GM18519 (cell line): Measurements from ENCODE around the gene NOL9.
A peak's percentile ranks its signal among the peaks of the same experiment; 100 is the strongest.

Experiments
- ATAC-seq: cut with Tn5 transposase; IDR thresholded peaks from one replicate; pipeline ENCODE4 v1.9.1; 2021; ENCODE audit warnings: mild to moderate bottlenecking, moderate library complexity; ENCODE audit not compliant: unreplicated experiment, low FRiP score

The NOL9 gene

DNA sequence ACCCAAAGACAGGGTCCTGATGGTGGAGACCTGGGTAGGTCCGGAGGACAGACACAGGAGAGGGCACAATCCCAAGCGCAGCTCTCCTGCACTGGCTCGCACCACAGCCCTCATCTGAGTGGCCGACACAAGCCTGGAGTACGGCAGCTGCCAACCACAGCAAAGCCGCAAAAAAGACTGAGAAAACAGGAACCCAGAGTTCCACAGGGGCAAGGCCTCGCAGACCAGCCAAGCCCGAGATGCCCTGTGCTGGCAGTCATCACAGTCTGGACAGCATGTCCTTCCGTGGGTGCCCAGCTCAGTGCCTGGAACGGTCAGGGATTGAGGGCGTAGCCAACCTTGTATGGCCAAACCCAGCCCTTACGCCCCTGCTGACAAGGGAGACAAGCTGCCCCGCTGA, 36.9 kb upstream of the NOL9 start:
- no peak for ATAC-seq

DNA sequence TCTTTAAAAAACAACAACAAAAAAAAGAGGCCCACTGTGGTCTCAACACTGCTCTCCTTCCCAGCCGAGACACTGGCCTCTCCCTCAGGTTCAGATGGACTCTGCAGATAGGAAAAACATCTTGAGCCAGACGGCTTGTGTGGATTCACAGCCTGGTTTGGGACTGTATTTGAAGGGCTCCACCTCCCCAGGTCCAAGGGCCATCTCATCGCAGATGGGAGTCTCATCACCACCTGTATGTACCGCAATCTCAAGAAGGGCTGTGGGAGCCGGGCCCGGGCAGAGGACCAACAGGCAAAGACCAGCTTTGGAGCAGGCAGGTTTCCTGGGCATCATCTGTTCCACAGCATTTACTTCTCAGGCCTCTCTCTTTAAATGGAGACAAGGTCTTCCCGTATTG, 35.7 kb upstream of the NOL9 start:
- no peak for ATAC-seq

DNA sequence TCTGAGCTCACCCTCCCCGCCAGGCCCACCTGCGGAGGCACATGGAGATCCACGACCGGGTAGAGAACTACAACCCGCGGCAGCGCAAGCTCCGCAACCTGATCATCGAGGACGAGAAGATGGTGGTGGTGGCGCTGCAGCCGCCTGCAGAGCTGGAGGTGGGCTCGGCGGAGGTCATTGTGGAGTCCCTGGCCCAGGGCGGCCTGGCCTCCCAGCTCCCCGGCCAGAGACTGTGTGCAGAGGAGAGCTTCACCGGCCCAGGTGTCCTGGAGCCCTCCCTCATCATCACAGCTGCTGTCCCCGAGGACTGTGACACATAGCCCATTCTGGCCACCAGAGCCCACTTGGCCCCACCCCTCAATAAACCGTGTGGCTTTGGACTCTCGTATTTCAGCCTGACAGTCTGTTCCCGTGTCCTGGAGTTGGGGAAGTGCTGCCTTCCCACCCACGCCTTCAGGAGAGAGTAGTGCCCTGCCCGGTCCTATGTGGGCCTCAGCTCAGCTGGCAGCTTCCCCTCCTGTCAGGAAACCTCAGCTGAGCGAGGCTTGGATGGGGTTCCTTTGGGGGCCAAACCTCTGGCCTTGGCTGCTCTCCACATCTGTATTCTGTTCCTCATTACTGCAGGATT, 34.7 kb upstream of the NOL9 start:
- no peak for ATAC-seq

DNA sequence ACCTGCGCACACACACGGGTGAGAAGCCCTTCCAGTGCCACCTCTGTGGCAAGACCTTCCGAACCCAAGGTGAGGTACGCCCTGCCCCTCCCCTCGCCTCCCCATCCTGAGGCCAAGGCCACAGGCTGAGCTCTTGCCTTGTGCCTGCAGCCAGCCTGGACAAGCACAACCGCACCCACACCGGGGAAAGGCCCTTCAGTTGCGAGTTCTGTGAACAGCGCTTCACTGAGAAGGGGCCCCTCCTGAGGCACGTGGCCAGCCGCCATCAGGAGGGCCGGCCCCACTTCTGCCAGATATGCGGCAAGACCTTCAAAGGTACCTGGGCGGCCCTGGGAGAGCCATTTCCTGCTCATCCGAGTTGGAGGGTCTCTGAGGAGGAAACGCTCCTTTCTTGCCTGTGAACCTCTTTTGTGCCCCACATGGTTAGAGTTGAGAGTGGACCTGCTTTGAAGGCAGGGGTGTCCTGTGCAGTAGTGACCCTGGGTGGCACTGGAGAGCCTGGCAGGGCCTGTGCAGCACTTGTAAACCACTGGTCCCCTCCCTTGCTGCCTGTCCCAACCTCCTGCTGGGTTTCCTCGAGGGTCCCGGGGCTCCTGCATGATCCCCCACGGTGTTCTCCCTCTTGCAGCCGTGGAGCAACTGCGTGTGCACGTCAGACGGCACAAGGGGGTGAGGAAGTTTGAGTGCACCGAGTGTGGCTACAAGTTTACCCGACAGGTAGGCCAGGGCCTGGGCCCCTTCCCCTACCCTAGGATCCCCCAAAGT, 34.0 kb upstream of the NOL9 start:
- no peak for ATAC-seq

DNA sequence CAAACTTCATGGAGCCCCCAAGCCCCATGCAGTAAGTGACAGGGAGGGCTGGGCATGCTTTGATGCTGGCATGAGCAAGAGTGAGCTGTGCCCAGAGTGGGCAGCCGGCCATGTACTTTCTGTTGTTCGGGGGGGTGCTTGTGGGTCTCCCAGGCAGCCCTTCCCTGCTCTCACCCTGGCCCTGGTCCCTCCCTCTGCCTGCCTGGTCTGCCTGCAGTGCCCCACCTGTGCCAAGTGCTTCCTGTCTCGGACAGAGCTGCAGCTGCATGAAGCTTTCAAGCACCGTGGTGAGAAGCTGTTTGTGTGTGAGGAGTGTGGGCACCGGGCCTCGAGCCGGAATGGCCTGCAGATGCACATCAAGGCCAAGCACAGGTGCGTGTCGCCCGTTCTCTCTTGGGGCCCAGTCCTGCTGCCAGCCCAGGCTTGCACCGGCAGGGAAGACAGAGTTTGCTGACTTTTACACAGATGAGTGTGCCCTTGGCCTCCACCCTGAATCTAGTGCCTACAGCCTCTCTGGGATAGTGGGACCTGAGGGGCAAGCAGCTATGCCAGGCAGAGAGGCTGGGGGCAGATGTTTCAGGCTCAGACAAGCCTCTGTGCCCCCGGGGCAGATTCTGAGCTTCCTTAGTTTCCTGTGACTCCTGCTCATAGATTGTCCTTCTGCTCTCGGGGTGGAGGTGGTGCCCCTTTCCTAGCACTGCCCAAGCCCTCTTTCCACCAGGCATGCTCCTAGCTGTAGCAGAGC, 33.1 kb upstream of the NOL9 start:
- ATAC-seq, result no peak

DNA sequence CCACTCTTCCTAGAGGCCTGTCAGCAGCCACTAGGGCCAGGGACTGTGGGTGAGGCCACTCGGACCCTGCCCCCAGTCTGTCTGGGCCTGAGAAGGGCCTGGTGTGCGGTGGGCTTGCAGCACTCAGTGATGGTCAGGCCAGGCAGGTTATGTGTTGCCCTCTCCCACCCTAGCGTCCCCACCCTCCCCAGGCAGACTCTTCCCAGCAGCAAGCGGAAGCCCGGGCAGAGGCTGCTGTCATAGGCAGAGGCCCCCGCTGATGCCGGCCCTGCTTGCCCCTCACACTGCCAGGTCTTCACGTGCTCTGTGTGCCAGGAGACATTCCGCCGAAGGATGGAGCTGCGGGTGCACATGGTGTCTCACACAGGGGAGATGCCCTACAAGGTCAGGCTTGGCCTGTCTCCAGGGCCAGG, 32.1 kb upstream of the NOL9 start:
- ATAC-seq, result no peak

DNA sequence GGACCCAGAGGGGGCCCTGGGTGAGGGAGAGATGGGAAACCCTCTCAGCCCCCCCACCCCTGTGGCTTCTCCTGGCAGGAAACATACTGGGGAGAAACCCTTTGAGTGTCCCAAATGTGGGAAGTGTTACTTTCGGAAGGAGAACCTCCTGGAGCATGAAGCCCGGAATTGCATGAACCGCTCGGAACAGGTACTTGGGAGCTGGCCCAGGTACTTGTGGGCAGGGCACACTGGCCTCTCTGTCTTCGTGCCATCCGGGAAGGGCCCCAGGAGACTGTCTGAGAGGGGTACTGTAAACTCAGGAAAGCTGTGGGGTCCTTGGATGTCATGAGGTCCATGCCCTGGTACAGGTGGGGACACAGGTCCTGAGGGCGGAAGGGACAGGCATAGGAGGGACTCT, 31.5 kb upstream of the NOL9 start:
- no peak for ATAC-seq

DNA sequence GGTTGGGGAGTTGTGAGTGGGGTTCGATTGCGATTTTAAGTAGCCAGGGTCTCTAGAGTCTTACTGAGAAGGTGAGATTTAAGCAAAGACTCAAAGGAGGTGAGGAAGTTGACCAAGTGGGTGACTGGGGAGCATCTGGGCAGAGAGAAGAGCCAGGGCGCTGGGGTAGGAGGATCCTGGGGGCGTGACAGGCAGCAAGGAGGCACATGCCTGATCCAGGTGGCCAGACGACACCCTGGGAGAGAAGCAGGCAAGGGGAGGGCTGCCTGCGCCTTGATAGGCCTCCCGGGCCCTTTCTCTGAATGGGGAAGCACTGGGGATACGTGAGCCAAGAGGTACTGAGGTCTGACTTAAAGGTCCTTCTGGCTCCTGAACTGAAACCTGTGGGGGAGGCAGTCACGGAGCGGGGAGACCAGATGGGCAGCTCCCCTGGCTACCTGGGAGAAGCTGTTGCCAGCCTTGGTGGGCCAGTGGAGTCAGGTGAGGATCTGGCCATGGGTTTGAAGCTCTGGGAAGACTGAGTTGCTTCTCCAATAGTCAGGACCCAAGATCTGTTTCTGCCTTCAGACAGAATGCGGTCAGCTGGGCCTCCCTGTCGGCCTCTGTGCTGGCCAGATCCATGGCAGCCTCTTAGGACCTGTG, 30.9 kb upstream of the NOL9 start:
- ATAC-seq, result no peak

DNA sequence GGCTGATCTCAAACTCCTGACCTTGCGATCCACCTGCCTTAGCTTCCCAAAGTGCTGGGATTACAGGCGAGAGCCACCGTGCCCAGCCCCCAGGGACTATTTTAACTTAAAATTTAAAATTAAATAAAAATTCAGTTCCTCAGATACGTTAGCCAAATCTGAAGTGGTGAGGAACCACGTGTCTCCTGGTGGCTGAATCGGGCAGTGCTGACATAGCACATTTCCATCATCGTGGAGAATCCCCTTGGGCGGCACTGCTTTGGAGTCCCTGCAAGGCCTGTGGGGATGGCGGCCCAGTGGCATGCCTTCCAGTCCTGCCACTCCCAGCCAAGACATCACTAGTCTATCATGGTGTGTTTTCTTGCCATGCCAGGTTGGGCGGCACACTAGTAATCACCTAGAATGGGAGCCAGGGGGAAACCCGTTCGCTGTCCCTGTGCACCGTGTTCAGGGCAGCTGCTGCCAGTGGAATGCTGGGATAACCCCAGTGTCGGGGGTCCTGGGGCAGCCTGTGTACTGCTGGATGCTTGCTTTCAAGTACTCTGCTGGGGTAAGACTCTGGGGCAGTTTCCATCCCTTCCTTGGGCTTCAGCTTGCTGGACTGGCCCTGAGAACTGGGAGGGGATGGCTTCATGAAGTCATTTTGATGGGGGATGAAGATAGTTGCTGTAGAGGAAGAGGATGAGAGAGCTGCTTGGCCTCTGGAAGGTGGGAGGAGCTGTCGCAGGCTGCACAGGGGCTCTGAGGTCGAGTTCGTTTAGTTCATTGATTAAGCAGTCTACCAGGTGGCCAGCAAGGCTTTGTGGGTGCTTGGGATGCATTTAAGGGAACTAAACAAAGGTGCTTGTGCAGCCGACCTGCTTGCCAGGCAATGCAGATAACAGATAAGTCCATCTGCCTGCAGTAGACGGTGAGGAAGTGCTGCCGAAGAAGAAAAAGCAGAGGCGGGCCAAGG, 30.1 kb upstream of the NOL9 start:
- no peak for ATAC-seq

DNA sequence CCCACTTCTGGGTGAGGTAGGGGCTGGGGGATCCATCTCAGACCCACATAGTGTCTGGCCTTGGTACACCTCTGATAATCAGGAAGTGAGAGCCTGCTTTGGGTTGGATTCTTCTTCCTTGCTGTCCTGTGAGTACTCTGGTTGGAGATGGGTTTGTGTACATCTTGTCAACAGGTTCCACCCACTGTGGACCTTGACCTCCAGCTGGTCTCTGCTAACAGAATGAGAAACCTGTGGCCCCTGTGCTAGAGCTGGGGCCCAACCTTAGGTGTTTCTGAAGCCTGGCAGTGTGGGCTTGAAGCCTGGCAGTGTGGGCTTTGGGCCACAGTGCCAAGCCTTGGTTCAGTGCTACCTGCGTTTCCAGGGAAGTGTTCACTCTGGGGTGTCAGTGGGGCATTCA, 28.1 kb upstream of the NOL9 start:
- ATAC-seq, result no peak

DNA sequence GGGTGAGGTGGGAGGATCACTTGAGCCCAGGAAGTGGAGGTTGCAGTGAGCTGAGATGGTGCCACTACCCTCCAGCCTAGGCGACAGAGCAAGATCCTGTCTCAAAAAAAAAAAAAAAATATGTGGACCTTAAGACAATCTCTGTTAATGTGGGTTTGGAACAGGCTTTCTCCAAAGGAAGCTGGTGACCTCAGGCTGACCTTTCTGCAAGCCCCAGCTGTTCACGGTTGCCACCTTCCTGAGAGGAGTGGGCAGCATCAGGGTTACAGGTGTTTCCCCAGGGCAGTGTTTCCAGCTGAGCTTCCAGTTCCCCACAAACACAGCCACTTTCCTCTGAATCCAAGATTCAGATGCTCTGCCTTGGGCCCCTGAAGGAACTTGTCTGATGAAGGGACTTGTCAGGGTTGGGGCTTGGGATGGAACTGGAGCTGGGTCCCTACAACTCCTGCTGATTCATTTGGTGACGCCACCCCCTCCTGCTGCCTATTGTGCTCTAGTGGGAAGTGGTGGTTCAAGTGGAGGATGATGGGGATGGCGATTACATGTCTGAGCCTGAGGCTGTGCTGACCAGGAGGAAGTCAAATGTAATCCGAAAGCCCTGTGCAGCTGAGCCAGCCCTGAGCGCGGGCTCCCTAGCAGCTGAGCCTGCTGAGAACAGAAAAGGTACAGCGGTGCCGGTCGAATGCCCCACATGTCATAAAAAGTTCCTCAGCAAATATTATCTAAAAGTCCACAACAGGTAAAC, 27.4 kb upstream of the NOL9 start:
- no peak for ATAC-seq

DNA sequence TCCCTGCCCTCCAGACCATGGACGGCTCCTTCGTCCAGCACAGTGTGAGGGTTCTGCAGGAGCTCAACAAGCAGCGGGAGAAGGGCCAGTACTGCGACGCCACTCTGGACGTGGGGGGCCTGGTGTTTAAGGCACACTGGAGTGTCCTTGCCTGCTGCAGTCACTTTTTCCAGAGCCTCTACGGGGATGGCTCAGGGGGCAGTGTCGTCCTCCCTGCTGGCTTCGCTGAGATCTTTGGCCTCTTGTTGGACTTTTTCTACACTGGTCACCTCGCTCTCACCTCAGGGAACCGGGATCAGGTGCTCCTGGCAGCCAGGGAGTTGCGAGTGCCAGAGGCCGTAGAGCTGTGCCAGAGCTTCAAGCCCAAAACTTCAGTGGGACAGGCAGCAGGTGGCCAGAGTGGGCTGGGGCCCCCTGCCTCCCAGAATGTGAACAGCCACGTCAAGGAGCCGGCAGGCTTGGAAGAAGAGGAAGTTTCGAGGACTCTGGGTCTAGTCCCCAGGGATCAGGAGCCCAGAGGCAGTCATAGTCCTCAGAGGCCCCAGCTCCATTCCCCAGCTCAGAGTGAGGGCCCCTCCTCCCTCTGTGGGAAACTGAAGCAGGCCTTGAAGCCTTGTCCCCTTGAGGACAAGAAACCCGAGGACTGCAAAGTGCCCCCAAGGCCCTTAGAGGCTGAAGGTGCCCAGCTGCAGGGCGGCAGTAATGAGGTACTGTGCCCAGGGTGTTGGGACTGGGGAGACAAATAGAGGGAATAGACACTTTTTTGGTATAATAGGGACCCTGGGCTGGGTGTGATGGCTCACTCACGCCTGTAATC, 26.5 kb upstream of the NOL9 start:
- no peak for ATAC-seq

DNA sequence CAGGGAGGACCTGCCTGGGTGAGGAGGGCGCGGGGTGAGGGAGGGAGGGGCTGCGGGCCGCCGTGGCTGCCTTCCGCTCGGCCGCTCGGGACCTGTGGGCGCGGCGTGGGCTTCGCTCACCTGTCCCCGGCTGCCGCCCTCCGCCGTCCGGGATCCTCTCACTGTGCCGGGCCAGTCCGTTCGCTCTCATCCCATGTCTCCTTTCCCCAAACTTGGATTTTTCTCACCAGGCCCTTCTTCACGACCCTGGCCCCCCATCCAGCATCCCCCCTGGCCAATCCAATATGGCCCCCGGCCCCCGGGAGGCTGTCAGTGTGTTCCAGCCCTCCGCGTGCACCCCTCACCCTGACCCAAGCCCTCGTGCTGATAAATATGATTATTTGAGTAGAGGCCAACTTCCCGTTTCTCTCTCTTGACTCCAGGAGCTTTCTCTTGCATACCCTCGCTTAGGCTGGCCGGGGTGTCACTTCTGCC, 25.8 kb upstream of the NOL9 start:
- no peak for ATAC-seq

DNA sequence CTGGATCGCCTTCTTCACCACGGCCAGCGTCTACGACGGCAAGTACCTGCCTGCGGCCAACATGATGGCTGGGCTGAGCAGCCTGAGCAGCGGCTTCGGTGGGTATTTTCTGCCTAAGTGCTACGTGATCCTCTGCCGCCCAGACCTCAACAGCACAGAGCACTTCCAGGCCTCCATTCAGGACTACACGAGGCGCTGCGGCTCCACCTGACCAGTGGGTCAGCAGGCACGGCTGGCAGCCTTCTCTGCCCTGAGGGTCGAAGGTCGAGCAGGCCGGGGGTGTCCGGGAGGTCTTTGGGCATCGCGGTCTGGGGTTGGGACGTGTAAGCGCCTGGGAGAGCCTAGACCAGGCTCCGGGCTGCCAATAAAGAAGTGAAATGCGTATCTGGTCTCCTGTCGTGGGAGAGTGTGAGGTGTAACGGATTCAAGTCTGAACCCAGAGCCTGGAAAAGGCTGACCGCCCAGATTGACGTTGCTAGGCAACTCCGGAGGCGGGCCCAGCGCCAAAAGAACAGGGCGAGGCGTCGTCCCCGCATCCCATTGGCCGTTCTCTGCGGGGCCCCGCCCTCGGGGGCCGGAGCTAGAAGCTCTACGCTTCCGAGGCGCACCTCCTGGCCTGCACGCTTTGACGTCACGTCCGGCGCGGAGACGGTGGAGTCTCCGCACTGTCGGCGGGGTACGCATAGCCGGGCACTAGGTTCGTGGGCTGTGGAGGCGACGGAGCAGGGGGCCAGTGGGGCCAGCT, 25.2 kb upstream of the NOL9 start, which contains the start of gene ZBTB48:
Gene ZBTB48, plus strand, starts transcription at position 621 of the 745 bp plus-strand sequence. CDS start 616 bp downstream, outside the sequence.
- ATAC-seq, result peak; percentile 88

DNA sequence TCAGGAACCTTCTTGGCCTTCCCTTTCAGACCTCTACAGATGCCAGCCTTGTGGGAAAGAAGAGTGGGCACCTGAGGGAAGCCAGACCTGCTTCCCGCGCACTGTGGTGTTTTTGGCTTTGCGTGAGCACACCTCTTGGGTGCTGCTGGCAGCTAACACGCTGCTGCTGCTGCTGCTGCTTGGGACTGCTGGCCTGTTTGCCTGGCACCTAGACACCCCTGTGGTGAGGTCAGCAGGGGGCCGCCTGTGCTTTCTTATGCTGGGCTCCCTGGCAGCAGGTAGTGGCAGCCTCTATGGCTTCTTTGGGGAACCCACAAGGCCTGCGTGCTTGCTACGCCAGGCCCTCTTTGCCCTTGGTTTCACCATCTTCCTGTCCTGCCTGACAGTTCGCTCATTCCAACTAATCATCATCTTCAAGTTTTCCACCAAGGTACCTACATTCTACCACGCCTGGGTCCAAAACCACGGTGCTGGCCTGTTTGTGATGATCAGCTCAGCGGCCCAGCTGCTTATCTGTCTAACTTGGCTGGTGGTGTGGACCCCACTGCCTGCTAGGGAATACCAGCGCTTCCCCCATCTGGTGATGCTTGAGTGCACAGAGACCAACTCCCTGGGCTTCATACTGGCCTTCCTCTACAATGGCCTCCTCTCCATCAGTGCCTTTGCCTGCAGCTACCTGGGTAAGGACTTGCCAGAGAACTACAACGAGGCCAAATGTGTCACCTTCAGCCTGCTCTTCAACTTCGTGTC, 24.5 kb upstream of the NOL9 start:
- ATAC-seq, result no peak

DNA sequence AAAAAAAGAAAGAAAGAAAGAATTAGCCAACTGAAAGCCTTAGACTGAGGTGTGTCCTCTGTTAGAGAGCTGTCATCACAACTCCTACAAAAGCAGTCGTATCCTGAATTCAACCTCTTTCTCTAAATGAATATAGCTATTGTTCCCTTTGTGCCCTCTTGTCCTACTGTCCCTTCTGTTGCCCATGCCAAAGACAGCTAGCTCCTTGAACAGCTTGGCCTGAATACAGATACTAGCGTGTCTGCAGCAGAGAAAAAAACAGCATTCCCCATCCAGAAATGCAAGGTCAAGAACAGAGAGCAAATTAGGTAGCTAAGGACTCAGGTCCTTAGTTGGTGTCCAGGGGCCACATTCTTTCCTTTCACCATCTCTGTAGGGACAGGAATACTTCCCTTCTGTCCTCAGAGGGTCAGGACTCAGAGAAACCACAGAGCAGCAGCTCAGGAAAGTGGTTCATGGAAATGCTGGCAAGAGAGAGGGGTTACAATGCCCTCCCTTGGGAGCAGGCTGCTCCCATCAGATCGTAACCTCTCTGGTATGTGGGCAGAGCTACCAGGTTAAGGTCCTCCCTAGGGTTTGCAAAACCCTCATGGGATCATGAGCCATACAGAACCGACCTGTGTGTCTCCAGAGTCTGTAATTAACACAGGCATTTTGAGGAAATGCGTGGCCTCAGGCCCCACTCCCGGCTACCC, 23.7 kb upstream of the NOL9 start:
- ATAC-seq, result no peak
